Fibroblast of mammary gland (primary cell): ENCODE data around the gene HOMEZ.

Experiments used
- DNase-seq: peaks from one replicate; pipeline ENCODE4 v3.0.0-alpha.2; 2010; ENCODE audit warnings: low read depth
- H3K4me3 ChIP-seq: 2 replicates; pipeline ENCODE4 v1.5.1; 2011; ENCODE audit warnings: low read depth, mild to moderate bottlenecking, low read length, moderate library complexity; ENCODE audit not compliant: control insufficient read depth
- CTCF ChIP-seq: conservative IDR thresholded peaks from 2 replicates; pipeline ENCODE4 v1.5.1; 2011; ENCODE audit warnings: low read depth, low read length, inconsistent platforms; ENCODE audit not compliant: control insufficient read depth, insufficient read depth

HOMEZ gene

GRCh38 chr14:23324455-23324846, 38.5 kb upstream of the HOMEZ start:
- DNase-seq = no peak
- H3K4me3 ChIP-seq = no peak overlapping the region
- no peak for TF ChIP-seq CTCF

GRCh38 chr14:23323838-23324454, 38.0 kb upstream of the HOMEZ start:
- no peak for DNase-seq
- no peak for TF ChIP-seq CTCF
- no peak overlapping the region for H3K4me3 ChIP-seq

GRCh38 chr14:23322568-23323517, 36.9 kb upstream of the HOMEZ start:
- peak overlapping the region; percentile 90 for H3K4me3 ChIP-seq
- TF ChIP-seq CTCF = no peak
- no peak for DNase-seq

GRCh38 chr14:23321572-23322547, 35.9 kb upstream of the HOMEZ start:
- DNase-seq = peak; percentile 58
- no peak for TF ChIP-seq CTCF
- peak overlapping the region; percentile 90 for H3K4me3 ChIP-seq

GRCh38 chr14:23320584-23321571, 34.9 kb upstream of the HOMEZ start, which contains the start of gene PABPN1:
Gene PABPN1 (plus strand): TSS chr14:23321457. CDS start chr14:23321470, 13 bp downstream.
- TF ChIP-seq CTCF = no peak
- peak; percentile 100 for DNase-seq
- peak within 1 kb of the TSS; percentile 90 for H3K4me3 ChIP-seq
